Activated CD4-positive, alpha-beta T cell treated with anti-CD3 and anti-CD28 coated beads, Interleukin-2, Interleukin-6, amounts not matched to agents 100 ng/mL and 50 ng/mL, durations not matched to agents 16 hours and 8 hours (primary cell): ENCODE data around the gene CDK9.

ENCODE experiments used
- DNase-seq: peaks from one replicate; pipeline ENCODE4 v3.0.0-alpha.2; 2020

Gene CDK9

DNA sequence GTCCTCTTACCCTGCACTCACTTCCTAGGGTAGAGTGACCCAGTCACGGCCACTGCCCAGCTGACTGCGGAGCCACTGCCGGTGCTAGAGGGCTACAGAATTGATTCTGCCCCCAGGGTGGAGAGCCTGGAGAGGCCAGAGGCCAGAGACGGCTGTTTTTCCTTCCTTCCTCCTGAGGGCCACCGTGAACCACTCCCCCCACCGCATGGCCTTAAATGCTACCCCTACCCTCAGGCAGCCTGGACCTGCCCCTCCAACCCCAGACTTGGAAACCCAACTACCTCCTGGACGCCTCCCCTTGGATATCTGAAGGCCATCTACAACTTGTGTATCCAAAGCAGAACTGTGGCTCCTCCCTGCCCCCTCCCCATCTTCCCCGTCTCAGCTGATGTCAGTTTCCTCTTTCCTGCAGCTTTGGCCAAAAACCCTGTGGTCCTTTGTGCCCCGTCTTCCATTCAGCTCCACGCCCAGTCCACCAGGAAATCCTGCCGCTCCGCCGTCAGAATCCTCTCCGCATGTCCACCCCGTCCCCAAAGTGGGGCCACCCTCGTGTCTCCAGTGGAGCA lies 23.6 kb upstream of the CDK9 start:
- DNase-seq, result no peak

DNA sequence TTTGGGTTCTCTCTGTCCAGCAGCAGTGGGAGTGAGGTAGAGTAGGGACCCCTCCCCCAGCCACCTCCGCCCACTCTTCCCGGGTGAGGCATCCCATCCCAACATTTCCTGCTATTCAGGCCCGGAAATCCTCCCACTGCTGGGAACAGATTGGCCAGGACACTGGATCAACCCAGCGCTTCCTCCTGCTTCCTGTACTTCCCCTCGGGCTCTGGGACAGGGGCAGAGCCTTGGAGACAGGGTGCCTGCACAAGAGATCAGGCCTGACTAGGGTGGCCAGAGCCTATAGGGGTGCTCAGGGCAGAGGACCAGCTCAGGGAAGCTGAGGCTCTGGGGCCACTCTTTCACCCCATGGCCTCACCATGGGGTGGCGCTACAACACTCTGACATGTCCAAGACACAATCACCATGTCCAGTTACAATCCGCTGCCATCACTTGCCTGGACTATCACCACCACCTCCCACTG lies 21.9 kb upstream of the CDK9 start:
- DNase-seq, result peak; percentile 30

GRCh38 chr9:127765418-127765817 lies 20.4 kb upstream of the CDK9 start:
- no peak for DNase-seq

DNA sequence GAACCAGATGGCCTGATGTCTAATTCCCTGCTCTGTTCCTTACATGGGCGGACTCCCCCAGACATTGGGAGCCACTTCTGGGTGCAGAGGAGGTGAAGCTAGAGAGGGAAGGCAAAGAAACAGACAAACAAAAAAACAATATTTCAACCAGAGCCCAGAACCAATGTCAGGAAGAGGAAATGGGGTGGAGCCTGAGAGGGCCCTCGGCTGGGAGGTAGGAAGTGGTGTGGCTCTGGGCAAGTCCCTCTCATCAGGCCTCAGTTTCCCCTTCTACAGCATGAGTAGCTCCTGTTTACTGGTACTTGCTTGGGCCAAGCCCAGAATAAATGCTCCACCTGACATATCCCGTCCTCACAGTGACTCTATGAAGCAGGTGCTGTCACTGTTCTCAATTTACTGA lies 18.4 kb upstream of the CDK9 start:
- DNase-seq, result peak; percentile 33

- DNase-seq, result no peak
Observed at GRCh38 chr9:127767909-127768331, 17.9 kb upstream of the CDK9 start.

DNA sequence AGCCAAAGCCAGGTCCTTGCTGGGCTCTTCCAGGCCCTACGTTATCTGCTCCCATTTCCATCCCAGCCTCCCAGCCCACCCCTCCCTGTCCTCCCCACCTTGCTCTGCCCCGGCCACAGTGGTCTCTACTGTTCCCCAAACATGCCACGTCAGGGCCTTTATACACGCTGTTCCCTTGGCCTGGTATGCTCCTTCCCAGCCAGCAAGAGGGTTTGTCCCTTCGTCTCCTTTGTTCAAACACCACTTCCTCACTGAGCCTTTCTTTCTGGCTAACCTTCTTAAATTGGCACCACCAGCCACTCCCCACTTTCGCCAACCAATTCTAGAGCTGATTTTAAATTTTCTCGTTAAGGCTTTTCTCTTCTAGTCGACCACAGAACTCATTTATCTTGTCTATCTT lies 17.1 kb upstream of the CDK9 start:
- DNase-seq, result no peak

DNA sequence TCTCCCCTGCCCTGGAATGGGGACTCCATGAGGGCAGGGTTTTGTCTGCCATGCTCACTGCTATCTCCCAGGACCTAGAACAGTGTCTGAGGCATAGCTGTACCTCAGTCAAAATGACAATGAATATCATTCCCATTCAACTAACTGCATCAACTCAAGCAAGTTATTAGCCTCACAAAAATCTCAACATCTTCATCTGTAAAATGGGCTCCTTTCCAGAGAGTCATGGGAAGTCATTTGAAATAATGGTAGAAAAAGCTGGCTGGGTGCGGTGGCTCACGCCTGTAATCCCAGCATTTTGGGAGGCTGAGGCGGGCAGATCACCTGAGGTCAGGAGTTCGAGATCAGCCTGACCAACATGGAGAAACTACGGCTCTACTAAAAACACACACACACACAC lies 16.7 kb upstream of the CDK9 start:
- no peak for DNase-seq

GRCh38 chr9:127769929-127770582 lies 15.8 kb upstream of the CDK9 start:
- DNase-seq, result no peak

GRCh38 chr9:127770583-127770904 lies 15.3 kb upstream of the CDK9 start:
- no peak for DNase-seq

DNA sequence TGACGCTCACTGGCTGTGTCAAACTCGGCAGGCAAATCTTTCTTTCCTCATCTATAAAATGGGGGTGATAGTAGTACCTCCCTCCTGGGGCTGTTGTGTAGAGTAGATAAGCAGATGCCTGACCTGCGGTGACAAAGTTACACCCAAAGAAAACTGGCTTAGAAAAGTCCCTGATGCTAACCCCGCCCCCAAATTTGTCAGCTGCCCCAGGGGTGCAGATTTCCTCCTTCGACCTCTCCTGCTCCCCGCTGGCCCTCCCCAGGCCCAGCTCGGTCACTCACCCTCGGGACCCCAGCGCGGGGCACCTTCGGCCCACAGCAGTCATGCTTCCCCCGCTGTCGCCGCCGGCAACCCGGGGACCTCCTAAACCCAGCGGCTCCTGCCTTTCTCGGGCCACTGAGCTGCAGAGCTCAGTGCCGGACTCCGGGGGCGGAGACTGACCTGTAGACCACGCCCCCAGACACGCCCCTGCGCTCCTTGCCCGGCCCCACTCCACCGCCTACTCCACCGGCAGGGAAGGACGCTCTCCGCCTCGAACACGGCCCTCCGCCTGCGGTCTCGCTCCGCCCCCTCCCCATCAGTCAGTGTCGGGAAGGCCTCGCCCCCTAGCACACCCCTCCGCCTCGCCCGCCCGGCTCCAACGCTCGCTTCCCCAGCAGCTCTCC lies 14.8 kb upstream of the CDK9 start:
- peak; percentile 98 for DNase-seq

- no peak for DNase-seq
Observed at GRCh38 chr9:127771570-127772189, 14.2 kb upstream of the CDK9 start.

GRCh38 chr9:127772603-127773002 lies 13.2 kb upstream of the CDK9 start:
- DNase-seq, result no peak

DNA sequence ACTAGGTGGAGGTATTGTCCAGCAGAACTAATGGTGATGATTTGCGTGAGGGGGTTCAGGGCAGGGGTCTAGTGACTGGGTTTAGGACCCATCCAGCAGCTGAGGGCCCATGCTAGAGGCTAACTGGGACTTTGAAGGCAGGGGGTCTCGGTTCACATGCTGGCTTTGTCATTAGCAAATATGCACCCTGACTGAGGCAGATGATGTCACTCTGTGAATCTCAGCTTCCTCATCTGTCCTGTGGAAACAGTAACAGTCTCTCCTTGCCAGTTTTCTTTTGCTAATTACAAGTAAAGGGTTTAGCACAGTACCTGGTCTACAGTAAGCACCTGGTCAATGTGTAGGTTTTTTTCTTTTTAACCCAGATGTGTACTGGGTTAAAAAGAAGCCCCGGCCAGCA lies 12.6 kb upstream of the CDK9 start:
- DNase-seq, result no peak

DNA sequence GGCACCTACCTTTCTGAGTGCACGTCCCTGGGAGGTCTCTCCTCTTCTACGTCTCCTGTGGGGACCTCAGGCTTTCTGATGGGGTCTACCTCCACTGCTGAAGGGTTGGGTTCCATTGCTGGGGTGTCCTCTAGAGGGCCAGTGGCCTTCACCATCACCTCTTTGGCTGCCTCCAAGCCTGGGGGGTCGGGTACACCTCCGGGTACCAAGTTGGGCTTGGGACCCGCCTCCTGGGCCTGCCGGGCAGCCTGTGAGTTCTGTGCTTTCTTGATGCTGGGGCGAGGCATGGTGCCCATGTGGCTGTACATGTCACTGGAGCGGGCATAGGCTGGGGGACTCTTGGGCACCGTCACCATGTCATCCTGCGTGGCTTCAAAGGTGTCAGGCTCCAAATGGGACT lies 11.9 kb upstream of the CDK9 start:
- no peak for DNase-seq

GRCh38 chr9:127776195-127776923 lies 9.5 kb upstream of the CDK9 start:
- DNase-seq, result peak; percentile 89

DNA sequence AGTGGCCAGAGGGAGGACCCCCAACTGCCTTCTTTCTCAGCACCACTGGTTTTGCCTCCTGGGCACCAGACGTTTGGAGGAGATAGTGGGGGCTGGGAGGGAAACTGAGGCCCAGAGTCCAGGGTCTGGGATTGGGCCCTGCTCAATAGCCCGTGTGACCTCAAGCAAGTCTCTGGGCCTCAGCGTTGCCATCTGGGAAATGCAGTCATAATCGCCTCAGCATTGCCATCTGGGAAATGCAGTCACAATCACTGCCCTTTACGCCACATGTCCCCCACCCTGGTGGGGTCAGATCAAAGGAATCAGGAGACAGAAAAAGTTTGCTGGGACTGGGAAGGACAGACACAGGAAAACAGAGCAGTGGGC lies 8.9 kb upstream of the CDK9 start:
- DNase-seq, result peak; percentile 61

- peak; percentile 43 for DNase-seq
Observed at GRCh38 chr9:127777368-127777980, 8.4 kb upstream of the CDK9 start.

DNA sequence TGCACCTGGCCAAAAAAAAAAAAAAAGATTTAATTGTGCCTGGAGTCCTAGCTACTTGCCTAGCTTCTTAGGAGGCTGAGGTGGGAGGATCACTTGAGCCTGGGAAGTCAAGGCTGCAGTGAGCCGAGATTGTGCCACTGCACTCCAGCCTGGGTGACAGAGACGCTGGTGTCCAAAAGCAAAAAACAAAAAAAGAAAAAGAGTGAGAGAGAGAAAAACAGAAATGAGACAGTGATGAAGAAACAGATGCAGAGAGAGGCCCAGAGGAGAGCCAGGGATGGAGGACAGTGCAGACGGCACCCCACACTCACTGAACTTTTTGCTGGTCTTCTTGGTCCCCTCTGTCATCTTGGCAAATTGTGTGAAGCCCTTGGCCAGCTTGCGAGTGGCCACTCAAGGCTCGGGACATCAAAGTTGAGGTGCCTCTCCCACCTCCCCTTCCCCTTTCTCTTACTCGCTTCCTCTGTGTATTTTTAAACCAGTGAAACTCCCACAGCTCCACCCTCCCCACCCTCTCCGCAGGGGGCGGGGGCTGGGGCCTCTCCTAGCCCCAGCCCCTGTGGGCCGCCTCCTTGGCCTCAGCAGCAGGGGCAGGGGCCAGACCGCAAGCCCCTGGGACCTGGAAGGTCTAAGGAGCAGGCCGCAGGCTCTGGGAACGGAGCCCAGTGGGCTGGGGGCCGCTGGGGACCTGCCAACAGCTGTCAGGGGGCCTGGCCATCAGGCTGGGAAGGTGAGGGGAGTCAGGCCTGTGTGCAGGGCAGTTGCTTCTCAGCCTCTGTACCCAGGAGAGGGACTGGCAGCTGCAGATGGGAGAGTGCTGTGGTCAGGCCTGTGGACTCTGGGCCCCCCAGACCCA lies 7.3 kb upstream of the CDK9 start, which contains the start of gene SH2D3C:
Gene SH2D3C, minus strand, starts transcription at position 387 of the 856 bp plus-strand sequence. Its CDS starts 39 bp downstream, at position 348.
- DNase-seq, result peak; percentile 72

GRCh38 chr9:127779136-127779981 lies 6.5 kb upstream of the CDK9 start:
- DNase-seq, result peak; percentile 83

DNA sequence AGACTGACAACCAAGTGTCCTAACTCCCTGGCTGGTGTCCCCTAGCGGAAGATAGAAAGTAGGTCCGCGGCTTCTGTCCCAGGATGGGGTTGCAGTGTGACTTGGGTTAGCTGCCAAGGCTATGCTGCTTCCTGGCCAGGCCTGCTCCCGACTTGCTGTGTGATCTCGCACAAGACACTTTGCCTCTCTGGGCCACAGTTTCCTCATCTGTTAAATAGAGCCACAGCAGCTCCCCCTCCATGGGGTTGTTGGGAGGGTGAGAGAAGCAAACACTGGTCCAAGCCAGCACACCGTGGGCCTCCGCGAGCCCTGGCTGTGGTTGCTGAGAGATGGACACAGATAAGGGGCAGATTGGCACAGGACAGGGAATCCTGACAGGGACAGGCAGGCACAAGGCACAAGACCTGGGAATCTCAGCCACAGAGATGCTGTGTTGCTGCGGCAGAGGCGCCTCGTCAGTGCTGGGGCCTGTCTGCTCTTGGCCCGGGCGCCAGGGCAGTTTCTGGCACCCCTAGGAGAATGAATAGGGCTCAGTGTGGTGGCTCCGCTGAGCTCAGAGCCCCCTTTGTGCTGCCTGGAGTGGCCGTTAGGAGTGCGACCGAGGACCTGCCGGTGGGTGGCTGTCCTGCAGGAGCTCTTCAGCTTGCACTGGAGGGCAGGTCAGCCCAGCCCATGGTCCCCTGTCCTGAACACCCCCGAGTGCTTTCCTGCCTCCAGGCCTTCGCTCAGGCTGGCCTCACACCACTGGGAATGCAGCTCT lies 5.5 kb upstream of the CDK9 start:
- DNase-seq, result no peak
